Measurements from ENCODE around the gene DDX10. TPM values are rescaled to one million over a fixed set of nuclear protein-coding genes. Genes with fewer than 3 reads are reported as not detected.

DDX10 gene
- total and polyA plus RNA-seq, 2 of the 8 experiments (the other 6 are each of a cell fraction or from before 2014, with no cell fraction given), result 49.2 to 52.2 TPM

GRCh38 chr11:108639146-108639545 lies 25.7 kb upstream of the DDX10 start:
- Histone ChIP-seq H3K23ac (ENCODE audit: insufficient read length) (no peak overlapping the region), H4K8ac (ENCODE audit: extremely low read depth, insufficient read depth, low read length) (no peak overlapping the region), H2BK15ac (ENCODE audit: low read length) (no peak overlapping the region), H2AK5ac (ENCODE audit: low read depth, low read length) (no peak overlapping the region), H3K27ac (ENCODE audit: low read depth, low read length) (no peak overlapping the region), H4K20me1 (replicated peaks in 1 of 2; ENCODE audit: control insufficient read depth in 1 of 2, insufficient read depth in 2 of 2, low read length in 2 of 2) (no peaks in the 10 kb centered on the region), H3K4ac (replicated peaks; ENCODE audit: insufficient read length, low read depth, low read length) (no peak overlapping the region), H2BK120ac (replicated peaks; ENCODE audit: low read depth, low read length) (no peak overlapping the region), H3K23me2 (ENCODE audit: low read depth, low read length) (no peaks in the 10 kb centered on the region), H4K91ac (replicated peaks; ENCODE audit: insufficient read length, low read length) (no peak overlapping the region), H3K9me3 (ENCODE audit: insufficient read depth in 2 of 2, low read depth in 1 of 2, low read length in 1 of 2) (peaks cover 3 to 6% of the 10 kb centered on the region in 2 experiments; a peak in 2 of 4 replicates), H3K4me2 (ENCODE audit: insufficient read depth in 1 of 2, low read depth in 2 of 2, low read length in 2 of 2) (no peak overlapping the region), H3K36me3 (ENCODE audit: control insufficient read depth in 2 of 4, insufficient read depth in 4 of 4, low read length in 3 of 4) (peaks cover 0 to 4% (median 0%) of the 10 kb centered on the region in 4 experiments; a peak in 1 of 8 replicates), H3K56ac (replicated peaks; ENCODE audit: insufficient read length, low read depth, low read length) (no peak overlapping the region), H3K14ac (ENCODE audit: insufficient read length) (no peak overlapping the region), H2AFZ (ENCODE audit: low read length) (no peak overlapping the region), H2BK20ac (ENCODE audit: low read length) (no peak overlapping the region), H3K9ac (replicated peaks in 1 of 4; ENCODE audit: extremely low read depth in 1 of 4, low read depth in 3 of 4, low read length in 3 of 4) (no peak overlapping the region), H2BK12ac (ENCODE audit: low read depth, low read length) (no peak overlapping the region), H4K5ac (ENCODE audit: insufficient read length, low read depth, low read length) (no peak overlapping the region), H3K79me2 (ENCODE audit: control insufficient read depth in 1 of 2, insufficient read depth in 2 of 2, low read length in 2 of 2) (no peaks in the 10 kb centered on the region), H3K4me3 (ENCODE audit: extremely low read depth in 1 of 4, insufficient read depth in 2 of 4, low read depth in 3 of 4, low read length in 4 of 4) (no peak overlapping the region), H3K18ac (ENCODE audit: extremely low read depth, low read length) (no peak overlapping the region), H3K27me3 (replicated peaks in 1 of 4; ENCODE audit: control insufficient read depth in 3 of 4, extremely low read depth in 1 of 4, insufficient read depth in 3 of 4, low read length in 3 of 4) (no peaks in the 10 kb centered on the region), H3K4me1 (replicated peaks in 1 of 4; ENCODE audit: control insufficient read depth in 3 of 4, insufficient read depth in 4 of 4, low read length in 3 of 4) (no peaks in the 10 kb centered on the region), H3K79me1 (ENCODE audit: low read depth, low read length) (no peaks in the 10 kb centered on the region), H2BK5ac (ENCODE audit: low read depth, low read length) (no peak overlapping the region)
- DNase-seq (ENCODE audit: low read depth in 1 of 2, low spot score in 2 of 2) (no peak), FAIRE-seq (no peak)
- no peak for TF ChIP-seq CTCF (IDR thresholded peaks at IDR 0.05; ENCODE audit: control extremely low read depth in 1 of 3, insufficient read depth in 1 of 3, low read depth in 1 of 3, low read length in 3 of 3)
- TF ChIP-seq SUZ12 (IDR thresholded peaks at IDR 0.05; ENCODE audit: low read length), result no peak
- peak; percentile 40; the same call in 1 of the 2 replicates for TF ChIP-seq KDM1A (IDR thresholded peaks at IDR 0.05; ENCODE audit: borderline replicate concordance, low read length)
- TF ChIP-seq SP2 (IDR thresholded peaks at IDR 0.05; ENCODE audit: low read length), result no peak
- 100% methylated on average over 1 of the region's 1 CpG; no CpG with 5 or more reads in 1 of the 2 experiments for WGBS, 2 experiments (ENCODE audit: extremely low coverage in 1 of 2, insufficient coverage in 1 of 2, insufficient read length in 1 of 2, insufficient replicate concordance in 2 of 2, low coverage in 1 of 2, low lambda C conversion rate in 2 of 2, missing lambda C conversion rate in 1 of 2)
- ChIA-PET POLR2A (ENCODE audit: partially characterized antibody) (no interaction called here), CTCF (ENCODE audit: partially characterized antibody) (interaction anchor here (1.4 kb wide), 1 partner anchor 35 kb away, joined by 3 read pairs; no protein-coding TSS in a partner anchor)

Measured in H1 (cell line).